ENCODE measurements around the gene ELAVL1.

The ELAVL1 gene

DNA sequence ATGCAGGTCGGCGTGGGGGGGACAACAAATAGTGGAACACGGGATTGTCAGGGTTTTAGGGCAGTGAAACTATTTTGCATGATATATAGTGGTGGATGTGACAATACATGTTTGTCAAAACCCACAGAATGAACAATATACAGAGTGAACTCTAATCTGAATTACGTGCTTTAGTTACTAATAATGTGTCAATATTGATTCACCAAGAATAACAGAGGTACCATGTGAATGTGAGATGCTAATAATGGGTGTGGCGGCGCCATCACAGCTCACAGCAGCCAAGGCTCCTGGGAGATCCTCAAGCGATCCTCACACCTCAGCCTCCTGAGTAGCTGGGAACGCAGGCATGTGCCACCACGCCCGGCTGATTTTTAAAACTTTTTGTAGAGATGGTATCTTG lies 12.9 kb downstream of the ELAVL1 start:
- no peak for FAIRE-seq

GRCh38 chr19:7989071-7989575 lies 16.3 kb downstream of the ELAVL1 start:
- FAIRE-seq (no peak), DNase-seq (ENCODE audit: insufficient read length, low spot score) (no peak)
- TF ChIP-seq, protein P1, sequence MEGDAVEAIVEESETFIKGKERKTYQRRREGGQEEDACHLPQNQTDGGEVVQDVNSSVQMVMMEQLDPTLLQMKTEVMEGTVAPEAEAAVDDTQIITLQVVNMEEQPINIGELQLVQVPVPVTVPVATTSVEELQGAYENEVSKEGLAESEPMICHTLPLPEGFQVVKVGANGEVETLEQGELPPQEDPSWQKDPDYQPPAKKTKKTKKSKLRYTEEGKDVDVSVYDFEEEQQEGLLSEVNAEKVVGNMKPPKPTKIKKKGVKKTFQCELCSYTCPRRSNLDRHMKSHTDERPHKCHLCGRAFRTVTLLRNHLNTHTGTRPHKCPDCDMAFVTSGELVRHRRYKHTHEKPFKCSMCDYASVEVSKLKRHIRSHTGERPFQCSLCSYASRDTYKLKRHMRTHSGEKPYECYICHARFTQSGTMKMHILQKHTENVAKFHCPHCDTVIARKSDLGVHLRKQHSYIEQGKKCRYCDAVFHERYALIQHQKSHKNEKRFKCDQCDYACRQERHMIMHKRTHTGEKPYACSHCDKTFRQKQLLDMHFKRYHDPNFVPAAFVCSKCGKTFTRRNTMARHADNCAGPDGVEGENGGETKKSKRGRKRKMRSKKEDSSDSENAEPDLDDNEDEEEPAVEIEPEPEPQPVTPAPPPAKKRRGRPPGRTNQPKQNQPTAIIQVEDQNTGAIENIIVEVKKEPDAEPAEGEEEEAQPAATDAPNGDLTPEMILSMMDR (IDR thresholded peaks at IDR 0.05; ENCODE audit: insufficient read depth, missing control alignments), result no peak

More for the DNA sequence above, 12.9 kb downstream of the ELAVL1 start:
- TF ChIP-seq, protein P1 (IDR thresholded peaks at IDR 0.05; ENCODE audit: insufficient read depth, missing control alignments), result no peak
- no peak for DNase-seq (ENCODE audit: insufficient read length, low spot score)

- TF ChIP-seq, protein P1 (IDR thresholded peaks at IDR 0.05; ENCODE audit: insufficient read depth, missing control alignments), result no peak
- DNase-seq (ENCODE audit: insufficient read length, low spot score) (no peak), FAIRE-seq (no peak)
Observed at GRCh38 chr19:7988307-7988706, 17.1 kb downstream of the ELAVL1 start.

DNA sequence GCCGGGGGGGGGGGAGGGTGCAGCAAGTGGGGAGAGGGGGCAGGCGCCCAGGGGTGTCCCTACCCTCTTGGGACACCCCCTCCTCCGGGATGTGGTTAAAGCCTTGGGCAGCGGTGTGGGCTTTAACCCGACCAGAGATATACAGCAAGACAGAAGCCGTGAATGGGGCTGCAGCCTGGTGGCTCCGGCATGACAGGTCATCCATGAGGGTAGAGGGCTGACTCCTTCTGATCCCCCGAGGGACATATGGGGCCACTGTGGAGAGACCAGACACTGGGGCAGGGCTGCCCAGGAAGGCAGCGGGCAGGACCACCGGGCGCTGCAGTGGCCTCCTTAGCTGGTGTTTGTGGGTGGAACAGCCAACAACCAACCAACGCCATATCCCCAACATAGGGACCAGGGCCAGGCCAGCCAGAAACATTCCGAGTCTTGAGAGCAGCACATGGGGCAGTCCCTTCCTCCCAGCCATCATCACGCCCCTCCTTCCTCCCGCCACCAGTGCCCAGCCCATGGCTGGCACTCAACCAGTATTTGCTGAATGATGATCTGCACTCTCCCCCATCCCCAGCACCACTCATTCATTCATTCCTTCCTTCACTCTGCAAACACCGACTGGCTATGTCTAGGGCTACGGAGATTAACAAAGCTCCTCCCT lies 18.2 kb downstream of the ELAVL1 start:
- DNase-seq (ENCODE audit: insufficient read length, low spot score), result no peak
- TF ChIP-seq, protein P1 (IDR thresholded peaks at IDR 0.05; ENCODE audit: insufficient read depth, missing control alignments), result no peak
- no peak for FAIRE-seq

DNA sequence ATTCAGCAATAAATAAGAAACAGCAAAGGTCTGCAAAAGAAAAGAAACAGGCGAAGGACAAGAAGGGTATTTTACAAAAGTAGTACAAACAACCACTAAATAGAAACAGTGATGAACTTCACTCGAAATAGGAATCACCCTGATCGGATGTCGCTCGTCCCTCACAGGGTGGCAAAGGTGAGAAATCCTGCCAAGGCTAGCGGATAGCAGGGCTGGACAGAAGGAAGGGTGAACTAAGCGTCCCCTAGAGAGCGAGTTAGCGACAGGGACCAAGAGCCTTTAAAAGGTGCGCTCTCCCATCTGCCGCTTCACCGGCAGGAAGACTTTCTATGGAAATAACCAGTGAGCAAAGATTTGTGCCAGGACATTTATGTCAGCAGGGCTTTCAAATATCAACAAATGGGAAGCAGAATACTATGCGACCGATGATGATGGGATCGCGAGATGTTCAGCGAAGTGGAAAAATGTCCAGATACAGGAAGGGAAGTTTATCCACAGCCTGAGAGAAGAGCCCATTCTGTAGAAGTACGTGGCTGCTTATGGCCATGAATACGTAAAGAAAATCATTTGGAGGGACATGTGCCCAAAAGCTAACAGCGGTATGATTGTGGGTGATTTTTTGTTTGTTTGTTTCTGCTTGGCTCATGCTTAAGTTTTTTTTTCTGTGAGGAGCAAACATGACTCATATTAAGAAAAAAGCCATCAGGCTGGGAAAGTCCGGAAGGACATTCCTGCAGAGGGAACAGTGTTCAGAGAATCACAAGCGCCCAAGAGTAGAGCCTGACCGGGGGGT lies 18.9 kb downstream of the ELAVL1 start:
- FAIRE-seq, result no peak
- DNase-seq (ENCODE audit: insufficient read length, low spot score), result no peak
- TF ChIP-seq, protein P1 (IDR thresholded peaks at IDR 0.05; ENCODE audit: insufficient read depth, missing control alignments), result no peak

GRCh38 chr19:7985481-7985911 lies 19.9 kb downstream of the ELAVL1 start:
- FAIRE-seq (no peak), DNase-seq (ENCODE audit: insufficient read length, low spot score) (no peak)
- TF ChIP-seq, protein P1 (IDR thresholded peaks at IDR 0.05; ENCODE audit: insufficient read depth, missing control alignments), result no peak
